Peyer's patch (tissue), 4 donors: Measurements from ENCODE around the gene ACOT7. TPM values are rescaled to one million over a fixed set of nuclear protein-coding genes. Genes with fewer than 3 reads are reported as not detected.
"Not testable (repeated sequence)": the region's sequence is repeated elsewhere in the genome, so short reads cannot be mapped to it uniquely, and the experiment has no call there.

ENCODE experiments used
- DNase-seq, 3 donors: peaks; one replicate each; pipeline ENCODE4 v3.0.0-alpha.2; 2017 to 2019
- H3K27ac ChIP-seq, 4 donors: fragments of 200-600 bp; sonication (generic); one replicate each; pipeline ENCODE4 v1.5.1; 2016 to 2019
- H3K27me3 ChIP-seq, 2 donors: fragments of 200-600 bp; sonication (generic); one replicate each; pipeline ENCODE4 v1.5.1; 2019
- H3K36me3 ChIP-seq, 3 donors: fragments of 200-600 bp; sonication (generic); one replicate each; pipeline ENCODE4 v1.5.1; 2016 to 2019
- H3K4me1 ChIP-seq, 4 donors: fragments of 200-600 bp; sonication (generic); one replicate each; pipeline ENCODE4 v1.5.1; 2016 to 2019
- H3K4me3 ChIP-seq, 4 donors: fragments of 200-600 bp; sonication (generic); 1 replicate in 3 of 4; 2 replicates in 1 of 4; pipeline ENCODE4 v1.5.1; 2016 to 2019; ENCODE audit warnings: mild to moderate bottlenecking in 1 of 4
- H3K9me3 ChIP-seq, 4 donors: fragments of 200-600 bp; sonication (generic); one replicate each; pipeline ENCODE4 v1.5.1; 2016 to 2019; ENCODE audit warnings: mild to moderate bottlenecking in 1 of 4
- POLR2A ChIP-seq, 2 donors: fragments of 450-650 bp; IDR thresholded peaks; one replicate each; pipeline ENCODE4 v1.5.1; 2017; ENCODE audit warnings: antibody characterized with exemption in 2 of 2, mild to moderate bottlenecking in 2 of 2, moderate library complexity in 2 of 2
- total RNA-seq, 4 donors: library from RNA; depleted of rRNA; stranded (reverse); fragments of >200 nt; gene quantifications; one replicate each; pipeline ENCODE4 v1.1.0, GENCODE V29; 2016
- TF ChIP-seq, protein P1 (sequence below), 6 experiments: fragments of 450-650 bp in 4 of 6; fragments of 200-600 bp in 2 of 6; sonication (generic) in 1 of 6; IDR thresholded peaks; one replicate each; pipeline ENCODE4 v1.5.1; 2017 to 2019; ENCODE audit warnings: antibody characterized with exemption in 6 of 6, mild to moderate bottlenecking in 3 of 6, moderate library complexity in 1 of 6

ACOT7 gene
- total RNA-seq, 4 donors from 2014 or later, result 38.4 to 93.2 (median 67.1) TPM

DNA sequence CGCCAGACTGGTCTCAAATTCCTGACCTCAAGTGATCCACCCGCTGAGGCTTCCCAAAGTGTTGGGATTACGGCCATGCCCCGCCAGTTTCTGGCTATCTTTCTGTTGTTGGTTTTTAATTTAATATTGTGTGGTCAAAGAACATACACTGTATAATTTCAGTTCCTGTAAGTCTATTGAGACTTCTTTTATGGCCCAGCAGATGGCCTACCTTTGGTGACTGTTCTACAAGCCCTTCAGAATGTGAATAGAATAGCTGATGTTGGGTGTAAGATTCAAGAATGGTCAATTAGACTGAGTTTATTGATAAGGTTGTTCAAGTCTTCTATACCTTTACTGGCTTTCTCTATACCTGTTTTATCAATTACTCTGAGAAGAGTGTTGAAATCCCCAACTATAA is 15.5 kb upstream of the ACOT7 start:
- Histone ChIP-seq H3K27me3 (no peaks in the 10 kb centered on the region), H3K4me3 (no peak overlapping the region), H3K4me1 (peaks cover 0 to 4% (median 0%) of the 10 kb centered on the region in 4 donors), H3K36me3 (no peaks in the 10 kb centered on the region), H3K27ac (no peak overlapping the region), H3K9me3 (no peaks in the 10 kb centered on the region)
- TF ChIP-seq POLR2A (IDR thresholded peaks at IDR 0.05), result no peak
- TF ChIP-seq, protein P1, sequence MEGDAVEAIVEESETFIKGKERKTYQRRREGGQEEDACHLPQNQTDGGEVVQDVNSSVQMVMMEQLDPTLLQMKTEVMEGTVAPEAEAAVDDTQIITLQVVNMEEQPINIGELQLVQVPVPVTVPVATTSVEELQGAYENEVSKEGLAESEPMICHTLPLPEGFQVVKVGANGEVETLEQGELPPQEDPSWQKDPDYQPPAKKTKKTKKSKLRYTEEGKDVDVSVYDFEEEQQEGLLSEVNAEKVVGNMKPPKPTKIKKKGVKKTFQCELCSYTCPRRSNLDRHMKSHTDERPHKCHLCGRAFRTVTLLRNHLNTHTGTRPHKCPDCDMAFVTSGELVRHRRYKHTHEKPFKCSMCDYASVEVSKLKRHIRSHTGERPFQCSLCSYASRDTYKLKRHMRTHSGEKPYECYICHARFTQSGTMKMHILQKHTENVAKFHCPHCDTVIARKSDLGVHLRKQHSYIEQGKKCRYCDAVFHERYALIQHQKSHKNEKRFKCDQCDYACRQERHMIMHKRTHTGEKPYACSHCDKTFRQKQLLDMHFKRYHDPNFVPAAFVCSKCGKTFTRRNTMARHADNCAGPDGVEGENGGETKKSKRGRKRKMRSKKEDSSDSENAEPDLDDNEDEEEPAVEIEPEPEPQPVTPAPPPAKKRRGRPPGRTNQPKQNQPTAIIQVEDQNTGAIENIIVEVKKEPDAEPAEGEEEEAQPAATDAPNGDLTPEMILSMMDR (IDR thresholded peaks at IDR 0.05), result no peak
- DNase-seq, result no peak

DNA sequence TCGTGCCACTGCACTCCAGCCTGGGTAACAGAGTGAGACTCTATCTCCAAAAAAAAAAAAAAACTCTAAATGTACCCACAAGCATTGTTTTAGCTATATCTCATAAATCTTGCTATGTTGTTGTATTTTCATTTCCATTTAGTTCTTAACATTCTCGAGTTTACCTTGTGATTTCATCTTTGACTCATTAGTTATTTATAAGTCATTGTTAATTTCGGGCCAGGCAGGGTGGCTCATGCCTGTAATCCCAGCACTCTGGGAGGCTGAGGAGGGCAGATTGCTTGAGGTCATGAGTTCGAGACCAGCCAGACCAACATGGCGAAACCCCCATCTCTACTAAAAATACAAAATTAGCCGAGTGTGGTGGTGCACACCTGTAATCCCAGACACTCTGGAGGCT is 14.5 kb upstream of the ACOT7 start:
- Histone ChIP-seq H3K4me1 (peaks cover 0 to 4% (median 0%) of the 10 kb centered on the region in 4 donors), H3K27me3 (no peaks in the 10 kb centered on the region), H3K4me3 (no peak overlapping the region), H3K36me3 (no peaks in the 10 kb centered on the region), H3K27ac (no peak overlapping the region), H3K9me3 (no peaks in the 10 kb centered on the region)
- TF ChIP-seq POLR2A (IDR thresholded peaks at IDR 0.05), result no peak
- TF ChIP-seq, protein P1 (IDR thresholded peaks at IDR 0.05), result no peak
- no peak for DNase-seq

DNA sequence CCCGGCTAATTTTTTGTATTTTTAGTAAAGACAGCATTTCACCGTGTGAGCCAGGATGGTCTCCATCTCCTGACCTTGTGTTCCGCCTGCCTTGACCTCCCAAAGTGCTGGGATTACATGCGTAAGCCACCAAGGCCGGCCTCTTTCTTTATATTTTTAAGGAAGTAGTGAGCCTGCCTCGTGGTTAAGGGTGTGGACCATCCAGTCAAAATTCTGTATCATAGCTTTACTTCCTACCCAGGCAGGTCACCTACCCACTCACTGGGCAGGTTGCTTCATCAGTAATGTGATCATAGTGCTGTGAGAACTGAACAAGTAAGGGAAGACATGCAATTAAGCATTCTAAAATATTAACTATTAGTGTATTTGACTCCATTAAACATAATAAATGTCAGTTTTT is 8.1 kb upstream of the ACOT7 start:
- Histone ChIP-seq H3K27ac (no peak overlapping the region), H3K4me3 (no peak overlapping the region), H3K36me3 (no peaks in the 10 kb centered on the region), H3K4me1 (peaks cover 0 to 4% (median 0%) of the 10 kb centered on the region in 4 donors), H3K9me3 (no peaks in the 10 kb centered on the region), H3K27me3 (no peaks in the 10 kb centered on the region)
- DNase-seq, result no peak
- TF ChIP-seq POLR2A (IDR thresholded peaks at IDR 0.05), result no peak
- TF ChIP-seq, protein P1 (IDR thresholded peaks at IDR 0.05), result no peak

DNA sequence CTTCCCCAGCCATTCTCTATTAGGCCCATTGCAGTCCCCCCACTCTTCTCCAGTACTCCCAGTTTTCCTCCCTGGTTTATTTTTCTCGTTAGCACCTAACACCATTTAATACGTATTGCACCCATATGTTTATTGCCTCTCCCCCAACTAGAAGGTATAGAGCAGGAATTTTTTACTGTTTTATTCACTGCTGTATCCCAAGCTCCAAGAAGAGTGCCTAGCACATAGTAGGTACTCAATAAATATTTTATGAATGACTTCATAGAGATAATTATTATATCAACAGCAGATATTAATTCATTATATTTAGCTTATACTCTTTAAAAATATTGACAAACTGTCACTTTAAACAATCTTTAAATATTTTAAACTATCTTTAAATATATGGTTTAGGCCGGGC is 5.7 kb upstream of the ACOT7 start:
- TF ChIP-seq, protein P1 (IDR thresholded peaks at IDR 0.05), result no peak
- TF ChIP-seq POLR2A (IDR thresholded peaks at IDR 0.05), result no peak
- no peak for DNase-seq
- no peaks in the 10 kb centered on the region for H3K9me3 ChIP-seq
- H3K4me3 ChIP-seq, result no peak overlapping the region
- H3K36me3 ChIP-seq, result no peaks in the 10 kb centered on the region
- H3K27me3 ChIP-seq, result no peaks in the 10 kb centered on the region
- no peak overlapping the region for H3K27ac ChIP-seq
- peaks cover 0 to 7% (median 0%) of the 10 kb centered on the region in 4 donors for H3K4me1 ChIP-seq

DNA sequence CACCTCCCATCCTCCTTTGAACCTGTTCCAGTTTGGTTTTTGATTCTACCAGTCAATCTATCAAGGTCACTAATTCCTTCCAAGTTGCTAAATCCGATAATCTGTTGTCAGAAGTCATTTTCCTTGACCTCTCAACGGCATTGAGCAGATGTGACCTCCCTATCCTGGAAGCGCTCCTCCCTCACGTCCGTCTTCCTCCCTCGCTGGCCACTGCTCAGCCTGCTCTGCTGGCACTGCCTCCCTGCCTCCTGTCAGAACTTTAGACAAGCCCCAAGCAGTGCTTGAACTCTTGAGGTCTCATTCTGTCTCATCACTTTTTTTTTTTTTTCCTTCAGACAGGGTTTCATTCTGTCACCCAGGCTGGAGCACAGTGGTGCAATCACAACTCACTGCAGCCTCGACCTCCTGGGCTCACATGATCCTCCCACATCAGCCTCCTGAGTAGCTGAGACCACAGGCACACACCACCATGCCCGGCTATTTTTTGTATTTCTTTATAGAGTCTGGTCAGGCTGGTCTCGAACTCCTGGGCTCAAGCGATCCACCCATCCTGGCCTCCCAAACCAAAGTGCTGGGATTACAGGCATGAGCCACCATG is 4.4 kb upstream of the ACOT7 start:
- Histone ChIP-seq H3K27ac (no peak overlapping the region), H3K4me1 (peaks cover 0 to 8% (median 1%) of the 10 kb centered on the region in 4 donors), H3K9me3 (no peaks in the 10 kb centered on the region), H3K36me3 (no peaks in the 10 kb centered on the region), H3K27me3 (no peaks in the 10 kb centered on the region), H3K4me3 (no peak overlapping the region)
- TF ChIP-seq, protein P1 (IDR thresholded peaks at IDR 0.05), result no peak
- TF ChIP-seq POLR2A (IDR thresholded peaks at IDR 0.05), result no peak
- DNase-seq, result no peak

DNA sequence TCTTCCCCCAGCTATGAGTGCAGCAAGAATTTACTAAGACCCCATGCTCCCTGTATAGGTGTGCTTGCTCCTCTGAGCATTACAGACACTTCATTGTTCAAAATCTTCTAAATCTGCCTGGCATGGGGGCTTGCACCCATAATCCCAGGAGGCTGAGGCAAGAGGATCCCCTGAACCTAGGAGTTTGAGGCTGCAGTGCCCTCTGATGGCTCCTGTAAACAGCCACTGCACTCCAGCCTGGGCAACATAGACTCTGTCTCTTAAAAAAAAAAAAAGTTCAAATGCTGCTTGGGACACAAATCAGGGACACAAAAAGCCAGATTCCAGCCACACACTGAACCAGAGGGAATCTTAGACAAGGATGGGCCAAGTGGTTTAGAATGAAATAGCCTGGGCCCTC is 3.4 kb upstream of the ACOT7 start:
- no peak overlapping the region for H3K4me3 ChIP-seq
- DNase-seq, result no peak
- no peaks in the 10 kb centered on the region for H3K27me3 ChIP-seq
- peaks cover 0 to 17% (median 6%) of the 10 kb centered on the region in 4 donors for H3K4me1 ChIP-seq
- H3K36me3 ChIP-seq, result no peaks in the 10 kb centered on the region
- H3K27ac ChIP-seq, result no peak overlapping the region
- TF ChIP-seq, protein P1 (IDR thresholded peaks at IDR 0.05), result peak in 1 of 6 experiments; percentile 10
- TF ChIP-seq POLR2A (IDR thresholded peaks at IDR 0.05), result no peak
- H3K9me3 ChIP-seq, result no peaks in the 10 kb centered on the region

DNA sequence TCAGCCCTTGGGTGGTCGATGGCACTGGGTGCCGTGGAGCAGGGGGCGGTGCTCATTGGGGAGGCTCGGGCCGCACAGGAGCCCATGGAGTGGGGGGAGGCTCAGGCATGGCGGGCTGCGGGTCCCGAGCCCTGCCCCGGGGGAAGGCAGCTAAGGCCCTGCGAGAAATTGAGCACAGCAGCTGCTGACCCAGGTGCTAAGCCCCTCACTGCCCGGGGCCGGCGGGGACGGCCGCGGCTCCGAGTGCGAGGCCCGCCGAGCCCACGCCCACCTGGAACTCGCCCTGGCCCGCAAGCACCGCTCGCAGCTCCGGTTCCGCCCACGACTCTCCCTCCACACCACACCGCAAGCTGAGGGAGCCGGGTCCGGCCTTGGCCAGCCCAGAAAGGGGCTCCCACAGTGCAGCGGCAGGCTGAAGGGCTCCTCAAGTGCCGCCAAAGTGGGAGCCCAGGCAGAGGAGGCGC is 2.2 kb upstream of the ACOT7 start:
- not testable (repeated sequence) for H3K36me3 ChIP-seq, H3K4me3 ChIP-seq, H3K9me3 ChIP-seq, H3K27me3 ChIP-seq, H3K27ac ChIP-seq, DNase-seq
- H3K4me1 ChIP-seq, result peaks cover 0 to 21% (median 6%) of the 10 kb centered on the region in 4 donors

DNA sequence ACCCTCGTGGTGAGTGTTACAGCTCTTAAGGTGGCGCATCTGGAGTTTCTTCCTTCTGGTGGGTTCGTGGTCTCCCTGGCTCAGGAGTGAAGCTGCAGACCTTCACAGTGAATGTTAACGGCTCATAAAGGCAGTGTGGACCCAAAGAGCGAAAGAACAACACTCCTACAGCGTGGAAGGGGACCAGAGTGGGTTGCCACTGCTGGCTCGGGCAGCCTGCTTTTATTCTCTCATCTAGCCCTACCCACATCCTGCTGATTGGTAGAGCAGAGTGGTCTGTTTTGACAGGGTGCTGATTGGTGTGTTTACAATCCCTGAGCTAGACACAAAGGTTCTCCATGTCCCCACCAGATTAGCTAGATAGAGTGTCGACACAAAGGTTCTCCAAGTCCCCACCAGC is 1.6 kb upstream of the ACOT7 start:
- H3K9me3 ChIP-seq, DNase-seq, H3K4me3 ChIP-seq, H3K27ac ChIP-seq, H3K27me3 ChIP-seq, H3K36me3 ChIP-seq: not testable (repeated sequence)
- H3K4me1 ChIP-seq, result peaks cover 0 to 21% (median 6%) of the 10 kb centered on the region in 4 donors
